ENCODE data around the gene TNRC18.

DNA sequence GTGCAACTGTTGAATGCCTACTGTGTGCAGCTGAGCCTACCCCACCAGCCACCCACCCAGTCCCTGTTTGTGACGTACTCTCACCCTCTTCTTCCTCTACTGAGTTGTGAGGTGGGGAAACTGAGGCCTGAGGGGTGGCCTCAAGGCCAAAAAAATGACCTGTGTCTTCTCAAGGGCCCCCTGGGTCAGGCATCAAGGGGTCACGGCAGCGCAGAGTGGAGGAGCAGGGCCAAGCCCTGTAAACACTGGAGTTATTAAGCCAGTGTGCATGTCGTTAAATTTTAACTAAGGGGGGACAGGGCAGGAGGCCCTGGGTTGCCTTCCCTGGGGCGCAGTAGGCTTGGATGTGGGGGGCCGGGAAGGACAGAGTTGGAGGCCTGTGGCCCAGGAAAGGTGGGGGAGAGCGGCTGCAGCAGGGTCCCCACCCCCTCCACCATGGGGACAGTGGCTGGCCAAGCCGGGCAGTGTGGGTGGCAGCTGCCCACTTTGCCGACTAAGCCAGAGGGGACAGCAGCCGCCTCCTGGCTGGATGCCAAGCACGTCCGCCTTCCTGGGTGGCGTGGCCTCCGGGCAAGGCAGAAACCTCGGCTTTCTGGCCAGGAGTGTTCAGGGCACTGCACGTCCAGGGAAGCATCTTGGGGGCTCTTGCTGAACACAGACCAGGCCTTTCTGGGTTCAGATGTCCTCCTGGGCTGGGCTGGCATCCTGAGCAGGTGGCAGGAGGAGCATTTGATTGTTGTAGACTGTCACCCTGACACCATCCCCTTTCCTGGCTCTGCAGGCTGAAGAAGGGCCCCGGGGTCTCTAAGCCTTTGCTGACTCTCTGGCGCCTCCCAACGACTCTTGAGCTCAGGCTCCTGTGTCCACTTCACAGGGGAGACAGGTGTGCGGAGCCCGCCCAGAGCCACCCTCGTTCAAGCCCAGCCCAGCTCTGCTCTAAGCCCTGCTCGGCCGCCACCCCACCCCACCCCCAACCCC lies 139.0 kb downstream of the TNRC18 start:
- TF ChIP-seq POLR2A (IDR thresholded peaks at IDR 0.05): no peak
- peak in 1 of 6 experiments; percentile 9 for TF ChIP-seq CTCF (IDR thresholded peaks at IDR 0.05)

All from esophagus squamous epithelium (tissue), 4 donors.